Ishikawa (cell line): ENCODE data around the gene TRMT10B.

Source experiments
- CEBPB ChIP-seq: IDR thresholded peaks from 2 replicates; pipeline ENCODE4 v1.6.1; 2012
- CREB1 ChIP-seq: IDR thresholded peaks from 2 replicates; pipeline ENCODE4 v1.6.1; 2012; ENCODE audit warnings: low read depth
- EGR1 ChIP-seq: IDR thresholded peaks from 2 replicates; pipeline ENCODE4 v1.6.1; 2012
- EP300 ChIP-seq: IDR thresholded peaks from 2 replicates; pipeline ENCODE4 v1.6.1; 2012; ENCODE audit warnings: borderline replicate concordance
- FOXM1 ChIP-seq: IDR thresholded peaks from 2 replicates; pipeline ENCODE4 v1.6.1; 2012; ENCODE audit warnings: low read depth, borderline replicate concordance
- NFIC ChIP-seq: IDR thresholded peaks from 2 replicates; pipeline ENCODE4 v1.6.1; 2012
- RAD21 ChIP-seq: IDR thresholded peaks from 2 replicates; pipeline ENCODE4 v1.6.1; 2012; ENCODE audit warnings: low read depth
- TAF1 ChIP-seq: IDR thresholded peaks from 2 replicates; pipeline ENCODE4 v1.6.1; 2012; ENCODE audit warnings: low read depth, mild to moderate bottlenecking
- TCF12 ChIP-seq: IDR thresholded peaks from 2 replicates; pipeline ENCODE4 v1.6.1; 2012; ENCODE audit warnings: low read depth
- TEAD4 ChIP-seq: IDR thresholded peaks from 2 replicates; pipeline ENCODE4 v1.6.1; 2012
- USF1 ChIP-seq: IDR thresholded peaks from 2 replicates; pipeline ENCODE4 v1.6.1; 2012
- YY1 ChIP-seq: IDR thresholded peaks from 2 replicates; pipeline ENCODE4 v1.6.1; 2012; ENCODE audit warnings: low read depth
- ZBTB7A ChIP-seq: IDR thresholded peaks from 2 replicates; pipeline ENCODE4 v1.6.1; 2012; ENCODE audit warnings: low read depth
- TF ChIP-seq, protein P1 (sequence below): IDR thresholded peaks from 2 replicates; pipeline ENCODE4 v1.6.1; 2012
- TF ChIP-seq, protein P2 (sequence below): IDR thresholded peaks from 2 replicates; pipeline ENCODE4 v1.6.1; 2012; ENCODE audit warnings: low read depth, mild to moderate bottlenecking

Gene TRMT10B

GRCh38 chr9:37800631-37801286 lies 47.2 kb downstream of the TRMT10B start, which contains the start of gene DCAF10:
Gene DCAF10 (plus strand): TSS chr9:37800797. CDS start chr9:37800867, 70 bp downstream.
- TF ChIP-seq ZBTB7A (peak; percentile 89; the same call in 1 of the 2 replicates), CEBPB (peak; percentile 43; the same call in 1 of the 2 replicates), EGR1 (peak; percentile 81), NFIC (peak; percentile 51), YY1 (peak; percentile 83; the same call in 1 of the 2 replicates), FOXM1 (peak; percentile 59), TCF12 (peak; percentile 85; the same call in 1 of the 2 replicates), RAD21 (no peak), TAF1 (peak; percentile 97), EP300 (peak; percentile 56; the same call in 1 of the 2 replicates), CREB1 (peak; percentile 38), TEAD4 (peak; percentile 58), USF1 (peak; percentile 70; the same call in 1 of the 2 replicates)
- TF ChIP-seq, protein P1, sequence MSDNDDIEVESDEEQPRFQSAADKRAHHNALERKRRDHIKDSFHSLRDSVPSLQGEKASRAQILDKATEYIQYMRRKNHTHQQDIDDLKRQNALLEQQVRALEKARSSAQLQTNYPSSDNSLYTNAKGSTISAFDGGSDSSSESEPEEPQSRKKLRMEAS, result peak; percentile 84
- TF ChIP-seq, protein P2, sequence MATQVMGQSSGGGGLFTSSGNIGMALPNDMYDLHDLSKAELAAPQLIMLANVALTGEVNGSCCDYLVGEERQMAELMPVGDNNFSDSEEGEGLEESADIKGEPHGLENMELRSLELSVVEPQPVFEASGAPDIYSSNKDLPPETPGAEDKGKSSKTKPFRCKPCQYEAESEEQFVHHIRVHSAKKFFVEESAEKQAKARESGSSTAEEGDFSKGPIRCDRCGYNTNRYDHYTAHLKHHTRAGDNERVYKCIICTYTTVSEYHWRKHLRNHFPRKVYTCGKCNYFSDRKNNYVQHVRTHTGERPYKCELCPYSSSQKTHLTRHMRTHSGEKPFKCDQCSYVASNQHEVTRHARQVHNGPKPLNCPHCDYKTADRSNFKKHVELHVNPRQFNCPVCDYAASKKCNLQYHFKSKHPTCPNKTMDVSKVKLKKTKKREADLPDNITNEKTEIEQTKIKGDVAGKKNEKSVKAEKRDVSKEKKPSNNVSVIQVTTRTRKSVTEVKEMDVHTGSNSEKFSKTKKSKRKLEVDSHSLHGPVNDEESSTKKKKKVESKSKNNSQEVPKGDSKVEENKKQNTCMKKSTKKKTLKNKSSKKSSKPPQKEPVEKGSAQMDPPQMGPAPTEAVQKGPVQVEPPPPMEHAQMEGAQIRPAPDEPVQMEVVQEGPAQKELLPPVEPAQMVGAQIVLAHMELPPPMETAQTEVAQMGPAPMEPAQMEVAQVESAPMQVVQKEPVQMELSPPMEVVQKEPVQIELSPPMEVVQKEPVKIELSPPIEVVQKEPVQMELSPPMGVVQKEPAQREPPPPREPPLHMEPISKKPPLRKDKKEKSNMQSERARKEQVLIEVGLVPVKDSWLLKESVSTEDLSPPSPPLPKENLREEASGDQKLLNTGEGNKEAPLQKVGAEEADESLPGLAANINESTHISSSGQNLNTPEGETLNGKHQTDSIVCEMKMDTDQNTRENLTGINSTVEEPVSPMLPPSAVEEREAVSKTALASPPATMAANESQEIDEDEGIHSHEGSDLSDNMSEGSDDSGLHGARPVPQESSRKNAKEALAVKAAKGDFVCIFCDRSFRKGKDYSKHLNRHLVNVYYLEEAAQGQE, result no peak

DNA sequence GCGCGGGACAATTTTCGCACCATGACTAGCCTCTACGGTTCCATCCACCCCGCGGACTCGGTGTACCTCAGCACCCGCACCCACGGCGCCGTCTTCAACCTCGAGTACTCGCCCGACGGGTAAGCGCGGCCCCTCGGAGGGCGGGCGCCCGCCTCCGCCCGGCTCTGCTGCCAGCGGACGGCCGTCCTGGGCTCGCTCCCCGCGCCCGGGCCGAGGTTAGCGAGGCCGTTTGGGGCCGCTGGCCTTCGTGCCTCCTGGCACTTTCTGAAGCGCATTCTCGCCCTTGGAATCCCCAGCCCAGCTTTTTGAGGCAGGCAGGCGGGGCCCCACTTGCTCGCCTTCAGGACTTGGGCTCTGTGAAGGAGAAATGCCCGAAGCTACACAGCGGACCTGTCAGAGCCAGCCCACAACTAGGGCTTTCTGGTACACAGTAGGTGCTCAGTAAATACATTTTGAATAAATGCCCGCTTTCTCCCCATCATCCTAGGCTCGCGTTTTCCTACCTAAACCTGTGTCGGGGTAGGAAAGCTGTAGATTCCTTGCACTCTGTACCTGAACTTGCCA lies 47.8 kb downstream of the TRMT10B start:
- TF ChIP-seq TCF12, result no peak
- no peak for TF ChIP-seq CEBPB
- TF ChIP-seq NFIC, result no peak
- no peak for TF ChIP-seq FOXM1
- no peak for TF ChIP-seq EGR1
- TF ChIP-seq, protein P2, result no peak
- TF ChIP-seq EP300, result no peak
- no peak for TF ChIP-seq CREB1
- no peak for TF ChIP-seq TEAD4
- TF ChIP-seq RAD21, result no peak
- no peak for TF ChIP-seq USF1

DNA sequence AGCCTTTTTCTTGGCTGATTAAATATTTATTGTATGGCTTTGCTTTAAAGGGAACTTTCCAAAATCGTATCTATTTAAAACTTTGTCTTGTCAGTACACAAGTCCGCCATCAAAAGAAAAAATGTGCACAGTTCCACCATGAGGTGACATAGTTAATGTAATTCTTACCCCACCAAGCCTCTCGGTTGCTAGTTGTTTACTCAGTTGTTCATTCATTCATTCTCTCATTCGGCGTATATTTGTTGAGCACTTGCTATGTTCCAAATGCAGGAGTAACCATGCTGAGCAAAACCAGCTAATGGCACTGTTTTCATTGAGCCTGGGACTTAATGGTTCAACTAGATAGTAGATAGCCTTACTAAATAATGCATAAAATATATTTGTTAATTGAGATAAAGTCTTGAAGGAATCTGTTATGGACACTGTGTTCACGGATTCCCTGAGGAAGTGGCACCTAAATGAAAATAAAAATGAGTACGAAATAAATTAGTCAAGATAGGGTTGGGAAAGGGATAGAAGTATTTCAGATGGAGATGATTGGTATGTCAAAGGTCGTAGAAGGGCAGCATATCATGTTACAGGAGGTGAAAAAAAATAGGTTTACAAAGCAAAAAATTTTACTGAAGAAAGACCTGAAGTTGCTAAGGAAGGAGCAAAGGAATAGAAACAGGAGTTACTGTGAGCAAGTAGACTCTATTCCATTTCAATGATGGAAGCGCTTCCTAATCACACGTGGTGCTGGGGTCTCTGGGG lies 48.5 kb downstream of the TRMT10B start:
- TF ChIP-seq CEBPB (no peak), RAD21 (no peak), EGR1 (no peak), USF1 (no peak), FOXM1 (no peak), CREB1 (no peak), TAF1 (no peak), TCF12 (no peak), YY1 (no peak), TEAD4 (no peak), ZBTB7A (no peak), EP300 (no peak), NFIC (no peak)
- TF ChIP-seq, protein P1, result no peak
- TF ChIP-seq, protein P2, result no peak
